Measurements from ENCODE around the gene NCOA7.

The NCOA7 gene, protein sequence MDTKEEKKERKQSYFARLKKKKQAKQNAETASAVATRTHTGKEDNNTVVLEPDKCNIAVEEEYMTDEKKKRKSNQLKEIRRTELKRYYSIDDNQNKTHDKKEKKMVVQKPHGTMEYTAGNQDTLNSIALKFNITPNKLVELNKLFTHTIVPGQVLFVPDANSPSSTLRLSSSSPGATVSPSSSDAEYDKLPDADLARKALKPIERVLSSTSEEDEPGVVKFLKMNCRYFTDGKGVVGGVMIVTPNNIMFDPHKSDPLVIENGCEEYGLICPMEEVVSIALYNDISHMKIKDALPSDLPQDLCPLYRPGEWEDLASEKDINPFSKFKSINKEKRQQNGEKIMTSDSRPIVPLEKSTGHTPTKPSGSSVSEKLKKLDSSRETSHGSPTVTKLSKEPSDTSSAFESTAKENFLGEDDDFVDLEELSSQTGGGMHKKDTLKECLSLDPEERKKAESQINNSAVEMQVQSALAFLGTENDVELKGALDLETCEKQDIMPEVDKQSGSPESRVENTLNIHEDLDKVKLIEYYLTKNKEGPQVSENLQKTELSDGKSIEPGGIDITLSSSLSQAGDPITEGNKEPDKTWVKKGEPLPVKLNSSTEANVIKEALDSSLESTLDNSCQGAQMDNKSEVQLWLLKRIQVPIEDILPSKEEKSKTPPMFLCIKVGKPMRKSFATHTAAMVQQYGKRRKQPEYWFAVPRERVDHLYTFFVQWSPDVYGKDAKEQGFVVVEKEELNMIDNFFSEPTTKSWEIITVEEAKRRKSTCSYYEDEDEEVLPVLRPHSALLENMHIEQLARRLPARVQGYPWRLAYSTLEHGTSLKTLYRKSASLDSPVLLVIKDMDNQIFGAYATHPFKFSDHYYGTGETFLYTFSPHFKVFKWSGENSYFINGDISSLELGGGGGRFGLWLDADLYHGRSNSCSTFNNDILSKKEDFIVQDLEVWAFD

DNA sequence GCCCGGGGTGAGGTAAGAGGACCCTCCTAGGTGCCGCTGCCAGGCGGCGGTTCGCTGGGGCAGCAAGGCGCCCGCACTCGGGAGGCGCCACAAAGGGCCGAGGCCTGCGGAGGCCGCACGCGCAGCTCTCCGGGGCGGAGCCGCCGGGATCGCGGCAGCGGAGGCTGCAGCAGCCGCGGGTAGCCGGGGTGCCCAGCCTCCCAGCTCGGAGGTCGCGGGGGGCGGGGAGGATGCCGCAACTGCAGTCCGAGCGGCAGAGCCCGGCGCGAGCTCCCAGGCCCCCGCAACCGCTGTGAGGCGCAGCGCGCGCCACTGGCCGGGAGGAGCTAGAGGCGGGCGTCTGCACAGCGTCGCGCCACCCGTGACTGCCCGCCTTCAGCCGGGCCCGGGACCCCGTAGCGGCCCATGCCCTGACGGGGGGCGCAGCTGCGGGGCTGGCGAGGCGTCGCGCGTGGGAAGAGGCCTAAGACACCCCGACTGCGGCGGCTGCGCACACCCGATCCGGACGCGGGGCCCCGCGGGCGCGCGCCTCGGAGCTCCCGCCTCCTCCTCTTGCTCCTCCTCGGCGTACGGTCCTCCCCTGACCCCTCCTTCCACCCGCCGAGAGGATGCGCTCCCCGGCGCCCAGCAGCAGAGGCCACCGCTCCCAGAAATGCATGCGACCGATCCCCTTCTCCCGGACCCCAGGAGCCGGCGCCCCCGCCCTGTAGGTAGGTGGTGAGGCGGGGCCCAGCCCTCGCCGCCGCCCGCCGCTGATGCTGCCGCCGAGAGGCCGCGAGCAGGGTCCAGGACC lies at the start of gene NCOA7:
NCOA7 (plus strand) TSS at position 603 of the 793 bp plus-strand sequence. CDS start 24,395 bp downstream, outside the sequence.
- DNase-seq (ENCODE audit: low read depth in 2 of 2) = peak; percentile 49 to 75

DNA sequence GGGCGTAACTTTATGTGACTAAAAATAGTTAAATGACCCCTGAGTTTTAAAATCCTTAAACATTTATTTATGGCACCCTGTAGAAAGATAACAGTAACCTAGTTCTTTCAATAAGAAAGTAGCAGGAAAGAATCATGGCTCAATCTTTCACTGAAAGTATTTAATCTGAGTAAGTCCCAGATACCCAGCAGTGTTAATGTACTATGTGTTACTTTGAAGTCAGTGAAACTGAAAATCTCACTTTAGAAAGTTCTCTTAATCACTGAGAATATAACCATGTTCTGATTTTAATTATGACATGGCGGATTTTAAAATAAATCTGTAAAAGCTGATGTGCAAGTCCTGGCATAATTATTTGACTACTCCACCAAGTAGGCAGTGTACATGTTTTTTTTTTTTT lies 49.4 kb upstream of the NCOA7 start:
- no peak for DNase-seq (ENCODE audit: low read depth in 2 of 2)

DNA sequence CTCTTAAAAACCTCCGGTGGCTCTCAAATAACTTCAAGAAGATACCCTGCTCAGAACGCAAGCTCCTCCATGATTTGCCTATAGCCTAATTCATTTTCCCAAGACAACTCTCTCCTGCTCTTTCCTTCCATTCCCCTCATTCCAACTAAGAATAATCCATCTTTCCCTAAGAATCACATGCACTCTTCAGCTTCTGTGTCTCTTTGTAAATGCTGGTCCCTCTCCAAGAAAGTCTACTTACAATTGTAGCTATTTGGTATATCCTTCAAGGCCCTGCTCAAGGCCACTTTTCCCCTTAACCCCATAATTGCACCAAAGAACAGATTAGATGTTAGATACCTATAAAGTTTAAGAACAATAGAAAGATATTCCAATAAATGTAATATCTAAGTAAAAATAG lies 48.7 kb upstream of the NCOA7 start:
- no peak for DNase-seq (ENCODE audit: low read depth in 2 of 2)

DNA sequence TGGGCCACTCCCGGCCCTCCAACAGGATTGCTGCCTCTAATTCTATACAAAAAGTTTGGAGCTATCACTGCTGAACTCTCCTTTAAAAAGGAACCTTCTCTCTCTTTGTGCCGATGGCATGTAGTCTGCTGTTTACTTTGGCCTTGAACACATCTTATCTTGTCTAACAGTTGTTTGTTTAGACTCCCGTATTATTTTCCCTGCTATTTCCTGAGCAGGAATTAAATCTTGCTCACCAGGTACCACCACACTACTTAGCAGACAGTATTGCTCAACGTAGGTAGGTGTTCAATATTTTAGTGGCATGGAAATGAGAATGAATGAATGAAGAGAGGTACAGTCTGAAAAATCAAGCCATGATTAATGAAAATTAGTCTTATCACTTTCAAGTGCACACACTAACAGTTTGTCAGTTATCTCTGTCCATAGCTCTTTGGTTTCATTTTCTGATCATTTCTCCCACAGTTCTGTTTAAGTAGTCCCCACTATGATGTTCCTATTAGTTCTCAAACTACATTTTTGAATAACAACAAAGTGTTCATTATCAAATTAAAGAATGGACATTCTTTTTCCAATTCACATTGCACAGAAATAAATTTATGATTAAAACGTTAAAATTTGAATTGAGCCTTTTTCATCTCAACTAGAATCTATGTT lies 48.2 kb upstream of the NCOA7 start:
- DNase-seq (ENCODE audit: low read depth in 2 of 2) = no peak

DNA sequence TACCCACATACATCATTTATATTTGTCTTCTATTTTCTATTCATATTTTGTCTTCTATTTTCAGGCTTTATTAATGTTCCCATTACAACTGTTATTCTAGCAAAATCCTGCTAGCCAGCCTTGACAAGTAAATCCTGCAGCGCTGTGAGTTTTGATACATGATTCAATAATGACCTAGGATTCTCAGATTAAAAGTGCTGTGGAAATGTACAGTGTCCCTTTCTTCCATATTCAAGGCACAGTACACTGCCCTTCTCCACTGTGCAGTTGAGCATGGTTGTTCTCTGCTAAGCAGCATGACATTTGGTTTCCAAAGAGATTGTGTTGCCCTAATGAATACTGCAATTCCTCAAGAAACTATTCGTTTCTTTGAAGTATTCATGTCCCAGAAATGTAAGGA lies 47.2 kb upstream of the NCOA7 start:
- DNase-seq (ENCODE audit: low read depth in 2 of 2) = no peak

DNA sequence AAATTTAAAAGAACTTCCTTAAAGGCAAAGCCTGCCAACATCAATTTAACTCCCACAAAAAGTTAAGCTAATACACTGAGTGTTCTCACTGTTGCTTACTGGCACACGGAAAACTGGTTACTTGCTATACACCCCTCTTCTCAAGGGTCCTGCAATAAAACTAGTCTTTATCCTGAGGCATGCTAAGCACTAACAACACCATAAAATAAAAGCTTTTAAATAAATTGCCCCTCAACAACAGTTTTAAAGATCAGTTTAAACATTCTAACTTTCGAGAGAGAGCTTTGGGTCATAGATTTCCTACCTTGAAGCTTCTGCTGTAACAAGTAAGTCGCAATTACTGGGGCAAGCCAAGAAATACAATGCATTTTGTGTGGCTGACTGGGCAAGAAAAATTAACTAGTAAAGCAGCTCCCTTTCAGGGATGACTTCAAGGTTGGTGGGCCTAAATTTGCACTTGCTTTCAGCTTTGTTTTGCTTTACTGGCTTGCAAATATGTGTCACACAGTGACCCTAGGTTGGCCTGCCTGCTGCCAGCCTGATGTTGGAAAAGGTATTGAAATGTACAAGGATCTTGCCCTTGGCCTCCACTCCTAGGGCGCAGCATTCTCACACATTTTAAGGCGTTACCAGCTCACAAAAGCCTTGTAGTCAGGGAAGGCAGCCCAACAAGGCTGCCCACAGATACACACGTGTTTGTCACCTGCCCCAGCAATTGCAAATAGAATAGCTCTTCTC lies 45.3 kb upstream of the NCOA7 start:
- DNase-seq (ENCODE audit: low read depth in 2 of 2) = no peak

DNA sequence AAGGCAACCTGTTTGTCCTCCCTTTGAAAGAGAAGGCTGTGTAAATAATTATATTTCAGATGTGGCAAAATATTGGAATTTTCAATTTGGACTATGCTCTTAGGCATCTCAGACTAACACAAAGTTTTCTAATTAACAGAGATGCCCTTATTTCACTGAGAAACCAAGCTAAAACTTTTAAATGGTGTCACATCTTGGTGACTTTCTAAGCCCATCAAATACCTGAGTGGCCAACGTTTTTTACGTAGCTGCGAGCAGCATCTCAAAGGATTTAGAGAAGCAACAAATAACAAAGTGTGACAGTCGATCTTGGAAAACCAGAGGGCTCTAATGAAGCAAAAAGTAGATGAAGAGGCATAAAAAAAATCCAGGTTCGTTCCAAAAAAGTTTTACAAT lies 44.7 kb upstream of the NCOA7 start:
- DNase-seq (ENCODE audit: low read depth in 2 of 2) = no peak

DNA sequence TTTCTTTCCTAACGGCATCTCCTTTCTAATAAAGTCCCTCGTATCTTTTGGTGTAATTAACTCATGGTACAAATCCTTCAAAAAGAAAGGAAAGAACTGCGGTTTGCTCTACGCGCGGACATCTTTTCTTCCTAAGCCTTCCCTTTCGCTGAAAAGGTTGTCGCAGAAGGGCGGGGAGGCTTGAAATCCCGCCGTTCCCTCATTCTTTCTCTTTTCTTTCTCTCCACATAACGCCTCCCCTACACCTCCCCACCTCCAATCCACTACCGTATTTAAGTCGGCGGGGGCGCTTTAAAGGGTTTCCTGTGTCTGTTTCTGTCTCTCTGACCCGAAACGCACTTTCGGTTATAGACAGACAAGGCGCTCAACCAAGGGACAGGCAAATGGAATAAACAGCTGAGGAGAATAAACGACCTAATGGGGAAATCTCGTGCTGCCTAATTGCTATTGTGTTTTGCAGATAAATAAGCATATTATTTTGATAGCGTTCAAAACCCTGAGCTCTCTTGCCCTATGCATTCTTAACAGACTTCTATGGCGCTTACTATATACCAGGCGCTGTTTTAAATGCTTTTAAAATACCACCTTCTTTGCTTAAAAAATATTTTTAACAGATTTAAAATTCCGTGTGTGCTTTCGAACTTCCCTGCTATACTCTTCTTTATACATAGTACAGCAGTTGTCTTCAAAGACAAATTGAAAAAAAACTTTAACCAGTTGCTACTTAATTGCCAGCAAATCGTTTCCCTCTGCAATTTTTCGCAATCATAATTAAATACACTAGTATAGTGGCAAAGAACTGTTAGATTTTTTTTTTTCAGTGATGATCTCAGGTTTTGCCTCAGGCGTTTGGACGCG lies 43.8 kb upstream of the NCOA7 start:
- peak; percentile 57 for DNase-seq (ENCODE audit: low read depth in 2 of 2)

DNA sequence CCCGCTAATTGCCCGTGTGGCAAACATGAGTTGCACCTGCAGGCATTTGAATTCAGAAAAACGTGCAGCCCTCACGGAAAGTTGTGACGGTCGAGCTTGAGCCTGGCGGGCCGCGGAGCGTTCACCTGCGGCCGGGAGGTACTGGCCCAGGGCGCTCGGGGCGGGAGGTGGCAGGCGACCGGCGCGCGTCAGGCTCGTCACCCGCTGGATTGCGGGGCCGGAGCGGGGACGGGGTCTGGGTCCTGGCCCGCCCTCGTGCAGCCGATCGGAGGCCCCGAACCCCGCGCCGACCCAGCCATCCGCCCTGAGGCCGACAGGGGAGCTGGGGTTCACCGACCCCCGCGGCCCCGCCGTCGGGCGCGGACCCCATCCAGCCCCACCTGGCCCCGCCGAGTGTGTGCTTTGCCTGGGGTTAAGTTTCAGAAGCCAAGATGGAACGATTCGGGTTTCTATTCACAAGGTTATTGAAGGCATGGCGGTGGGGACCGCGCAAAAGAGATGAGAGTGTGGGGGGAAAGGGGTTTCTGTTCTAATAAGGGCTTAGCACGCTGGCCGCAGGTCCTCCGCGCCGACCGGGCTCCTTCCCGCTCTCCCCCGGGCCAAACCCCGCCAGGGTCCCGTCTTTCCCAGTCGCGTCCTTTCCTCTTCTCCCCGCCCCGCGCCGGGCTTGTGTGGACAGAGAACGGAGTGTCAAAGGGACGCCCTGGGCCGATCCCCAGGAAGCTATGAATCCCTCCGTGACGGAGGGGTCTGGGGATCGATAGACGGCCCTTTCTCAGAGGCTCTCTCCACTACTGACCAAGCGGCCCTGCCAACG lies 43.0 kb upstream of the NCOA7 start:
- no peak for DNase-seq (ENCODE audit: low read depth in 2 of 2)

DNA sequence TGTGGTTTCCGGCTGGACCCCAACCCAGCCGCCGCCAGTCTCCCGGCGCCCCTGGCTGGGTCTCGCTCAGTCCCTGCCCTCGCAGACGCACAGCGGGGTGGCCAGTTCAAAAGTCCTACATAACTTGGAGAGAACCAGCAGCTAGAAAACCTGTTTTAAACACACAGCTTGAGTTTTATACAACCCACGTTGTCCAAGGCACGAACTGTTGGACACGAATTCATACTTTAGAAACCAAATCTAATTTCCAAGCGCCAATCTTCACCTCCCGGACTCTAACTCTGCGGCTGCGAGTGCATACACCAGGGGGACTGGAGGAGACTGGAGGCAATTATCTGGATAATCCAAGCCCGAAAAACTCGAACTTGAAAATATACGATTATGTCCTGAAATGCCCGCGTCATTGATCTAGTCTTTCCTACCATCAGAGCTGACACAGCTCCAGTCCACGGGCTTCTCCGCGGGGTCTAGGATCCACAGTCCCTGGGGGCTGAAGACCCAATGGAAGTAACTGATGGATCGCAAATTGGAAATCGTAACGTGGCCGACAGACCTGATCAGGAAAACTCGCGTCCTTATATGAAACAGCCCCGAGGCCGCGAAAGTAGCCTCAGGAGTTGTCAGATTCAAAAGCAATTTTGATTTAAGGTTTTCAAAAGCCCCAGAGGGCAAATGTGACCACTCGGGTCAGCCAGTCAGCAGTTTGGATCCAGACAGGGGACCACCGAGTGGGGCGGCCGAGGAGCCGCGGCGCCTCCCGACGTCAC lies 42.2 kb upstream of the NCOA7 start:
- no peak for DNase-seq (ENCODE audit: low read depth in 2 of 2)

DNA sequence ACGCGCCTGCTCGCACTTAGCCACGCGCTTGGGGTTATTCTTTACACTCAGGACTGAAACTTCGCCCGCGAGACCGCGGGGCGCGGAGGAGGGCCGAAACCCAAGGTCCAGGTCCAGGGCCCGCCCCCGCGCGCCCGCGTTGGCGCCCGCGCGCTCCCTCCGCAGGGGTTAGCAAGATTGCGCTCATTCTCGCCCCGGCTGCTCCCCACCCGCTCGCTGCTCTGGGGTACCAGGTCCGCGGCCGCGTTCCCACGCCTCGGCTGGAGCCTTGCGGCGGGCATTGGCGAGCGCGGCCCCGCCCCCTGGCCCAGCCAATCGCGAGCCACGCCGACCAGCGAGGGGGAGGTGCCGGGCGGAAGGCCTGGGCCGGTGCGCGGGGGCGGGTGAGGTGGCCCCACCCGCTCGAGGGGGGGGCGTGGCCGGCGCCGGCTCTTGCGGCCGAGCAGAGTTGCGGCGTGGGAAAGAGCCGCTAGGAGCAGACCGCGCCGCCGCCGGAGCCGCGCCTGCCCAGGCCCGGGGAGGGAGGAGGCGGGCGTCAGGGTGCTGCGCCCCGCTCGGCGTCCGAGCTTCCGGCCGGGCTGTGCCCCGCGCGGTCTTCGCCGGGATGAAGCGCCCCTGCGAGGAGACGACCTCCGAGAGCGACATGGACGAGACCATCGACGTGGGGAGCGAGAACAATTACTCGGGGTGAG lies 41.4 kb upstream of the NCOA7 start, which contains the start of gene HEY2:
HEY2 (plus strand) TSS at position 460 of the 692 bp plus-strand sequence; CDS start at position 605, 145 bp downstream.
- DNase-seq (ENCODE audit: low read depth in 2 of 2) = peak; percentile 59 to 86

DNA sequence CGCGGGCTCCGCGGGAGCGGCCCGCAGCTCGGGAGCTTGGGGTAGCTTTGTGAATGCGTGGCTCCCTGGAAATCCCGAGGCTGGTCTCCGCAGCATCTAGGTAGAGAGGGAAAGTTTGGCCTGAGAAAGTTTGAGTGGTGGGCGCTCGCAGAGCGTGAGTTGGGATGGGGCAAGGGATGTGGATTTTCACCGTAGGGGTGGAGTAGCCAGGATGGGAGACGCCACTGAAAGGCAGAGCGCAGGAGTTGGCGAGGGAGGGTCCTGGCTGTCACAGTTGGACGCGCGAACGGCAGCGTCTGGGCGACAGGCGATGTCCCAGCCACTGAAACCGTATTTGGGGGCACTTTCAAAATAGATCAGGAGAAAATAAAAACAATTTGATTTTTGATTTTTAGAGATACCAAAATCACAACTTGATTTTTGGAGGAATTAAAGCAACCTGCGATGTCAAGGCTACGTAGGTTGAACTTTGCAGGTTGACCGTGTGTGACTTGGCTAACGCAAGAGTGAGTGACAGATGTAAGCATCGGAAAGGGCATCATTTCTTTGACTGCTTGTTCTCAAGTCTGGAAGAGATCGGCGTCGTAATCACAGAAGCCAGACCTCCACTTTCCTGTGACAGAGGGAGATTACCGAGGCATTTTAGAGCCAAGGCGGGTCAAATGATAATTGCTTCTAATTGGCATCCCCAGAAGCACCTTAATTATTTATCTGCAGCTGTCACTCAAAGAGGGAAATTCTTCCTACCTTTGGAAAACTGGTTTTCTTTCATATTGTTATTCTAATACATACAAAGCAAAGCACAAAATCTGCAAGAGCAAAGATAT lies 40.7 kb upstream of the NCOA7 start:
- DNase-seq (ENCODE audit: low read depth in 2 of 2) = no peak

DNA sequence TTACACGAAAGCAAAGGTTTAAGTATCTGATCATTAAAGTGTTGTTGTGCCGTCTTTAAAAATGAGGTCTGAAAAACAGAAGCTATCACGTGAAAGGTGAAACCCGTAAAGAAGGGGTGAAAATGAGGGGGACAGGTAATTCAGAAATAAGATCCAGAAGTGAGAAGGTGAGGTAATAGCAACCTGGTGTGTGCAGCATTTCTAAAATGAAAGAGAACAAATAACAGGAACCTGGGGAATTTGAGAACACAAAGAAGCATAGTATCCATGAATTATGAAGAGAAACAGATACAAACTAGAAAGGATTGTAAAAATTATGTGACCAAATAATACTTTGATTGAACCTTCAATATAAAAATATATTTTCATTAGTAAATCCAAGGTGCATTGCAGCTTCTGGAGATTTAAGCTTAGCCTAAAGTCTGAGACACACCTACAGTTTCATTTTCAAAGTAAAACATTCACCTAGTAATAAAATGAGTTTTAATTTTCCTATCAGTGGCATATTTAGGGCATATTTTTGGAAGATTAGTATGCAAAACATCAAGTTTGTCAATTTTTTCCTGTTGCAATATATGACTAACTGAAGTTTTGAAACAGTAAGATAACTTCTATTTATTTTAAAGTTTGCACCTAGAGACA lies 39.9 kb upstream of the NCOA7 start:
- no peak for DNase-seq (ENCODE audit: low read depth in 2 of 2)

DNA sequence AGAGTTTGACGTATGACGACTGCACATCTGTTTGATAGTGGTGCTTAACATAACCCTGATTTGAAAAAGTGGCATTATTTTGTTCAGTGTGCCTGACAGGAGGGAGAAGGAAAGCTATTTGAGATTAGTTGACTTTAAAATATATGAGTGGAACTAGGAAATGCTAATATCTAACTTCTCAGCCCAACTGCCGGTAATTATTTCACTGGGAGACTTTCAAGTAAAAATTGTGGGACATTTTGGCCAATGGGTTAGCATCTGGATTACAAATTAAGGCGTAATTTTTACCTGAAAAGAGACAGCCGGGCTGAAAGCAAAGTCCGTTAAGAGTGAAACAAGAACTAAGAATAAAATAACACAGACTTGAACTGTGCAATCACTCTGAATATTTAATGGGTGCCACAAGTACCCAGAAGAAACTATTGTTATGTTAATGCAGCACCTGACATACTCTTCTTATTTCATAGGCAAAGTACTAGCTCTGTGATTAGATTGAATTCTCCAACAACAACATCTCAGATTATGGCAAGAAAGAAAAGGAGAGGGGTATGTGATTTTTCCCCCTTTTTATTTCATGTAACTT lies 39.3 kb upstream of the NCOA7 start:
- DNase-seq (ENCODE audit: low read depth in 2 of 2) = no peak

DNA sequence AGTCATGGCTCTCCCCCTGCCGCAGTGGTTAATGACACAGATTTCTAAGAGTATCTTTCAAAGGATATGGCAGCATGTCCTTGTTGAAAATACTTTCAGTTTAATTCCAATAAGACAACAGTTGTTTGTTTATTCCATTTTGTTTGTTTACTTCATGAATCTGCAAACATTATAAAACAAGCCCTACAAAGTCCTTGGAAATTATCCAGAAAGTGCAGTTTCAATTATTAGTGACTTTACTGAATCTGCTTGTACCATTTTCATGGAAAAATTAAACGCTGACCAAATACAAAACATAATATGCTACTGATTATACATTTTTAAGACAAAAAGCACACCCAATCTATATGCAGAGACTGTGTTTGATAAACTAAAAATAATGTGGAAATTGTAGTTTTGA lies 38.0 kb upstream of the NCOA7 start:
- no peak for DNase-seq (ENCODE audit: low read depth in 2 of 2)
